ENCODE measurements around the gene C6.

Gene C6

GRCh38 chr5:41143131-41143901 lies 70.0 kb downstream of the C6 start:
- Histone ChIP-seq H3K4me2 (ENCODE audit: low read length) (no peak overlapping the region), H3K9me3 (ENCODE audit: insufficient read depth, low read depth, low read length) (peaks cover 3% of the 10 kb centered on the region), H2AK5ac (ENCODE audit: low read length) (no peak overlapping the region), H2AFZ (ENCODE audit: insufficient read depth, low read length, poor library complexity) (no peak overlapping the region), H3K79me1 (ENCODE audit: low read length) (no peaks in the 10 kb centered on the region), H3K14ac (ENCODE audit: low read length) (no peak overlapping the region), H2BK12ac (ENCODE audit: low read length) (no peak overlapping the region), H3K27ac (ENCODE audit: low read depth, low read length) (no peak overlapping the region), H3K27me3 (ENCODE audit: insufficient read depth, low read length) (no peaks in the 10 kb centered on the region), H3K4me1 (ENCODE audit: control insufficient read depth in 1 of 2, insufficient read depth in 2 of 2, low read length in 2 of 2) (no peaks in the 10 kb centered on the region), H4K91ac (ENCODE audit: low read depth, low read length) (no peak overlapping the region), H3K9ac (ENCODE audit: low read length) (no peak overlapping the region), H3K4me3 (ENCODE audit: low read depth, low read length) (no peak overlapping the region), H3K4ac (ENCODE audit: low read depth, low read length) (no peak overlapping the region), H3K79me2 (ENCODE audit: control insufficient read depth, insufficient read depth, low read length, poor library complexity) (no peaks in the 10 kb centered on the region), H4K12ac (ENCODE audit: low read depth, low read length) (no peak overlapping the region), H2BK5ac (ENCODE audit: low read depth, low read length, poor library complexity) (no peak overlapping the region), H3K18ac (ENCODE audit: low read length) (no peak overlapping the region), H3K36me3 (ENCODE audit: control insufficient read depth in 1 of 2, insufficient read depth in 2 of 2, low read length in 2 of 2) (no peaks in the 10 kb centered on the region), H4K8ac (ENCODE audit: low read depth, low read length) (no peak overlapping the region), H3K23ac (ENCODE audit: low read length) (no peak overlapping the region), H2BK120ac (ENCODE audit: insufficient read depth, low read length, poor library complexity) (no peak overlapping the region)
- no CpG with 5 or more reads among the region's 3 CpGs for WGBS (ENCODE audit: extremely low coverage, insufficient coverage, insufficient read length)
- DNase-seq: no peak

- H3K36me3 ChIP-seq (ENCODE audit: control insufficient read depth in 1 of 2, insufficient read depth in 2 of 2, low read length in 2 of 2): no peaks in the 10 kb centered on the region
- H3K9ac ChIP-seq (ENCODE audit: low read length): no peak overlapping the region
- no peak overlapping the region for H2AFZ ChIP-seq (ENCODE audit: insufficient read depth, low read length, poor library complexity)
- no peaks in the 10 kb centered on the region for H3K79me2 ChIP-seq (ENCODE audit: control insufficient read depth, insufficient read depth, low read length, poor library complexity)
- H4K91ac ChIP-seq (ENCODE audit: low read depth, low read length): no peak overlapping the region
- no peak overlapping the region for H2BK12ac ChIP-seq (ENCODE audit: low read length)
- WGBS (ENCODE audit: extremely low coverage, insufficient coverage, insufficient read length): no CpG with 5 or more reads among the region's 1 CpG
- H3K4me3 ChIP-seq (ENCODE audit: low read depth, low read length): no peak overlapping the region
- H3K4ac ChIP-seq (ENCODE audit: low read depth, low read length): no peak overlapping the region
- H3K18ac ChIP-seq (ENCODE audit: low read length): no peak overlapping the region
- no peak overlapping the region for H3K4me2 ChIP-seq (ENCODE audit: low read length)
- no peak overlapping the region for H2AK5ac ChIP-seq (ENCODE audit: low read length)
- no peaks in the 10 kb centered on the region for H3K9me3 ChIP-seq (ENCODE audit: insufficient read depth, low read depth, low read length)
- H3K14ac ChIP-seq (ENCODE audit: low read length): no peak overlapping the region
- no peak overlapping the region for H4K8ac ChIP-seq (ENCODE audit: low read depth, low read length)
- H3K27ac ChIP-seq (ENCODE audit: low read depth, low read length): no peak overlapping the region
- no peak overlapping the region for H2BK120ac ChIP-seq (ENCODE audit: insufficient read depth, low read length, poor library complexity)
- H2BK5ac ChIP-seq (ENCODE audit: low read depth, low read length, poor library complexity): no peak overlapping the region
- DNase-seq: no peak
- no peaks in the 10 kb centered on the region for H3K79me1 ChIP-seq (ENCODE audit: low read length)
- H3K27me3 ChIP-seq (ENCODE audit: insufficient read depth, low read length): no peaks in the 10 kb centered on the region
- no peak overlapping the region for H3K23ac ChIP-seq (ENCODE audit: low read length)
- no peaks in the 10 kb centered on the region for H3K4me1 ChIP-seq (ENCODE audit: control insufficient read depth in 1 of 2, insufficient read depth in 2 of 2, low read length in 2 of 2)
- H4K12ac ChIP-seq (ENCODE audit: low read depth, low read length): no peak overlapping the region
Observed at GRCh38 chr5:41127967-41128690, 85.2 kb downstream of the C6 start.

- H2BK120ac ChIP-seq (ENCODE audit: insufficient read depth, low read length, poor library complexity): no peak overlapping the region
- H3K36me3 ChIP-seq (ENCODE audit: control insufficient read depth in 1 of 2, insufficient read depth in 2 of 2, low read length in 2 of 2): no peaks in the 10 kb centered on the region
- H3K4me1 ChIP-seq (ENCODE audit: control insufficient read depth in 1 of 2, insufficient read depth in 2 of 2, low read length in 2 of 2): no peaks in the 10 kb centered on the region
- no peak overlapping the region for H2AK5ac ChIP-seq (ENCODE audit: low read length)
- H3K14ac ChIP-seq (ENCODE audit: low read length): no peak overlapping the region
- H3K79me2 ChIP-seq (ENCODE audit: control insufficient read depth, insufficient read depth, low read length, poor library complexity): no peaks in the 10 kb centered on the region
- no peaks in the 10 kb centered on the region for H3K27me3 ChIP-seq (ENCODE audit: insufficient read depth, low read length)
- H3K79me1 ChIP-seq (ENCODE audit: low read length): no peaks in the 10 kb centered on the region
- no peak overlapping the region for H3K4ac ChIP-seq (ENCODE audit: low read depth, low read length)
- H3K27ac ChIP-seq (ENCODE audit: low read depth, low read length): no peak overlapping the region
- no peak overlapping the region for H4K8ac ChIP-seq (ENCODE audit: low read depth, low read length)
- no peak for DNase-seq
- no peaks in the 10 kb centered on the region for H3K9me3 ChIP-seq (ENCODE audit: insufficient read depth, low read depth, low read length)
- H2AFZ ChIP-seq (ENCODE audit: insufficient read depth, low read length, poor library complexity): no peak overlapping the region
- WGBS (ENCODE audit: extremely low coverage, insufficient coverage, insufficient read length): no CpG with 5 or more reads among the region's 7 CpGs
- H3K4me2 ChIP-seq (ENCODE audit: low read length): no peak overlapping the region
- H2BK12ac ChIP-seq (ENCODE audit: low read length): no peak overlapping the region
- H2BK5ac ChIP-seq (ENCODE audit: low read depth, low read length, poor library complexity): no peak overlapping the region
- no peak overlapping the region for H3K9ac ChIP-seq (ENCODE audit: low read length)
- no peak overlapping the region for H3K4me3 ChIP-seq (ENCODE audit: low read depth, low read length)
- no peak overlapping the region for H4K12ac ChIP-seq (ENCODE audit: low read depth, low read length)
- no peak overlapping the region for H3K23ac ChIP-seq (ENCODE audit: low read length)
- no peak overlapping the region for H3K18ac ChIP-seq (ENCODE audit: low read length)
- no peak overlapping the region for H4K91ac ChIP-seq (ENCODE audit: low read depth, low read length)
Observed at GRCh38 chr5:41122459-41122858, 90.9 kb downstream of the C6 start.

GRCh38 chr5:41120600-41120999 lies 92.7 kb downstream of the C6 start:
- H3K4me1 ChIP-seq (ENCODE audit: control insufficient read depth in 1 of 2, insufficient read depth in 2 of 2, low read length in 2 of 2): no peaks in the 10 kb centered on the region
- no peak overlapping the region for H3K9ac ChIP-seq (ENCODE audit: low read length)
- no peak overlapping the region for H3K4me2 ChIP-seq (ENCODE audit: low read length)
- H3K27ac ChIP-seq (ENCODE audit: low read depth, low read length): no peak overlapping the region
- no peaks in the 10 kb centered on the region for H3K79me1 ChIP-seq (ENCODE audit: low read length)
- no peak overlapping the region for H4K12ac ChIP-seq (ENCODE audit: low read depth, low read length)
- H4K91ac ChIP-seq (ENCODE audit: low read depth, low read length): no peak overlapping the region
- no peak overlapping the region for H2BK120ac ChIP-seq (ENCODE audit: insufficient read depth, low read length, poor library complexity)
- H4K8ac ChIP-seq (ENCODE audit: low read depth, low read length): no peak overlapping the region
- no CpG with 5 or more reads among the region's 8 CpGs for WGBS (ENCODE audit: extremely low coverage, insufficient coverage, insufficient read length)
- H3K27me3 ChIP-seq (ENCODE audit: insufficient read depth, low read length): no peaks in the 10 kb centered on the region
- H3K4ac ChIP-seq (ENCODE audit: low read depth, low read length): no peak overlapping the region
- no peak overlapping the region for H2AFZ ChIP-seq (ENCODE audit: insufficient read depth, low read length, poor library complexity)
- H3K23ac ChIP-seq (ENCODE audit: low read length): no peak overlapping the region
- no peaks in the 10 kb centered on the region for H3K79me2 ChIP-seq (ENCODE audit: control insufficient read depth, insufficient read depth, low read length, poor library complexity)
- no peak overlapping the region for H2AK5ac ChIP-seq (ENCODE audit: low read length)
- no peak overlapping the region for H2BK5ac ChIP-seq (ENCODE audit: low read depth, low read length, poor library complexity)
- no peak overlapping the region for H2BK12ac ChIP-seq (ENCODE audit: low read length)
- H3K14ac ChIP-seq (ENCODE audit: low read length): no peak overlapping the region
- no peak overlapping the region for H3K18ac ChIP-seq (ENCODE audit: low read length)
- H3K36me3 ChIP-seq (ENCODE audit: control insufficient read depth in 1 of 2, insufficient read depth in 2 of 2, low read length in 2 of 2): no peaks in the 10 kb centered on the region
- no peaks in the 10 kb centered on the region for H3K9me3 ChIP-seq (ENCODE audit: insufficient read depth, low read depth, low read length)
- no peak for DNase-seq
- no peak overlapping the region for H3K4me3 ChIP-seq (ENCODE audit: low read depth, low read length)

Measured in trophoblast cell (in vitro differentiated cells and primary cell).